ENCODE data around the gene AMOTL1.

DNA sequence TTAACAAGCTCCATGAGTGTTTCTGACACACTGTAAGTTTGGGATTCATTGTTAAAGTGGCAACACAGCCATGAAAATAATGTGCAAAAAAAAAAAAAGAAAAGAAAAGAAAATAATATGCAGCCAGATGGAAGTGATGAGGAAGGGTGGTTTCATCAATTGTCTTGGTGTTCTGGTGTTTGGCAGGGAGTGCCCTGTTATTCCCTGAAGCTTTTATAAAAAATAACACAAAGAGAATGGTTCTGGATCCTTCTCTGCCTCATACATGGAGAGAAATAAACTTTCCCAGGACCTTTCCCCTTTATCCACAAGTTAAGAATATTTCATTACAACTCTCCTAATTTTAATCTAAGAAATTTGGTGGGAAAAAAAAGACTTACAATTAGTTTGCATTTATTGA is 16.7 kb downstream of the AMOTL1 start:
- TF ChIP-seq, protein P1, sequence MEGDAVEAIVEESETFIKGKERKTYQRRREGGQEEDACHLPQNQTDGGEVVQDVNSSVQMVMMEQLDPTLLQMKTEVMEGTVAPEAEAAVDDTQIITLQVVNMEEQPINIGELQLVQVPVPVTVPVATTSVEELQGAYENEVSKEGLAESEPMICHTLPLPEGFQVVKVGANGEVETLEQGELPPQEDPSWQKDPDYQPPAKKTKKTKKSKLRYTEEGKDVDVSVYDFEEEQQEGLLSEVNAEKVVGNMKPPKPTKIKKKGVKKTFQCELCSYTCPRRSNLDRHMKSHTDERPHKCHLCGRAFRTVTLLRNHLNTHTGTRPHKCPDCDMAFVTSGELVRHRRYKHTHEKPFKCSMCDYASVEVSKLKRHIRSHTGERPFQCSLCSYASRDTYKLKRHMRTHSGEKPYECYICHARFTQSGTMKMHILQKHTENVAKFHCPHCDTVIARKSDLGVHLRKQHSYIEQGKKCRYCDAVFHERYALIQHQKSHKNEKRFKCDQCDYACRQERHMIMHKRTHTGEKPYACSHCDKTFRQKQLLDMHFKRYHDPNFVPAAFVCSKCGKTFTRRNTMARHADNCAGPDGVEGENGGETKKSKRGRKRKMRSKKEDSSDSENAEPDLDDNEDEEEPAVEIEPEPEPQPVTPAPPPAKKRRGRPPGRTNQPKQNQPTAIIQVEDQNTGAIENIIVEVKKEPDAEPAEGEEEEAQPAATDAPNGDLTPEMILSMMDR (IDR thresholded peaks at IDR 0.05): no peak
- no peak for TF ChIP-seq POLR2A (IDR thresholded peaks at IDR 0.05)
